Measurements from ENCODE around the gene NASP. TPM values are rescaled to one million over a fixed set of nuclear protein-coding genes. Genes with fewer than 3 reads are reported as not detected.

NASP gene
- total RNA-seq, 4 donors from 2014 or later = 44.3 to 79.7 (median 54.2) TPM

GRCh38 chr1:45550401-45551351, 33.2 kb upstream of the NASP start, which contains the start of gene AKR1A1:
TSS of gene AKR1A1 (plus strand) at chr1:45550826. CDS start at chr1:45561795, 10,969 bp downstream.
- WGBS, 2 donors (ENCODE audit: low coverage in 1 of 2) = 0 to 3% methylated on average over 6 to 9 of the region's 47 CpGs
- TF ChIP-seq EP300 (IDR thresholded peaks at IDR 0.05) (no peak), CTCF (IDR thresholded peaks at IDR 0.05) (peak in 3 of 4 experiments; percentile 28 to 38 (median 38)), POLR2AphosphoS5 (IDR thresholded peaks at IDR 0.05) (peak; percentile 59), POLR2A (IDR thresholded peaks at IDR 0.05) (peak; percentile 19 to 48)
- peaks cover 0 to 32% (median 7%) of the 10 kb centered on the region in 3 donors for H3K4me1 ChIP-seq

GRCh38 chr1:45551684-45552083, 32.2 kb upstream of the NASP start:
- Histone ChIP-seq H3K27me3 (no peaks in the 10 kb centered on the region), H3K27ac (peak overlapping the region in 3 of 4 donors; percentile 87 to 94 (median 87)), H3K36me3 (peaks cover 0 to 35% of the 10 kb centered on the region in 2 donors), H3K4me3 (peak overlapping the region; percentile 72 to 74), H3K4me1 (peaks cover 0 to 32% (median 7%) of the 10 kb centered on the region in 3 donors), H3K9me3 (no peaks in the 10 kb centered on the region)
- 8 to 22% methylated on average over 3 of the region's 3 CpGs for WGBS, 2 donors (ENCODE audit: low coverage in 1 of 2)
- TF ChIP-seq POLR2A (IDR thresholded peaks at IDR 0.05) (no peak), CTCF (IDR thresholded peaks at IDR 0.05) (no peak), POLR2AphosphoS5 (IDR thresholded peaks at IDR 0.05) (no peak), EP300 (IDR thresholded peaks at IDR 0.05) (no peak)
- ATAC-seq = no peak

More at GRCh38 chr1:45550401-45551351, 33.2 kb upstream of the NASP start, which contains the start of gene AKR1A1:
- no peaks in the 10 kb centered on the region for H3K27me3 ChIP-seq
- no peaks in the 10 kb centered on the region for H3K9me3 ChIP-seq
- peak within 1 kb of the TSS; percentile 62 to 94 (median 87) for H3K27ac ChIP-seq
- H3K4me3 ChIP-seq = peak within 1 kb of the TSS; percentile 72 to 74
- H3K36me3 ChIP-seq = peaks cover 0 to 26% of the 10 kb centered on the region in 2 donors
- peak; percentile 97 for ATAC-seq

DNA sequence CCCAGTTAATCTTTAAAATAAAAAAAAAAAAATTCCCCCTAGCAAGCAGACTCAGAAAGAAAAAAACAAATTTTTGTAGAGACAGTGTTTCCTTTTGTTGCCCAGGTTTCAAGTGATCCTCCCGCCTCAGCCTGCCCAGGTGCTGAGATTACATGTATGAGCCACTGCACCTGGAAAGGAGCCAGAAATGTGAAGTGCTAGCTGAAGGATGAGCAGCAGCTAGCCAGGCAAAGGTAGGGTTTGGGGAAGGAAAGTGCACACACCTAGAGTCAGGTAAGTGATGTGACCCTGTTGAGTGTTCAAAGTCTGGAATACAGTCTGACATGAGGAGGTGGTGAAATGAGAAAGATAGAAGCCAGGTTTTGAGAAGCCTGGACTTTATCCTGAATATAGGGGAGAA, 31.5 kb upstream of the NASP start:
- no peaks in the 10 kb centered on the region for H3K9me3 ChIP-seq
- TF ChIP-seq CTCF (IDR thresholded peaks at IDR 0.05) (no peak), POLR2A (IDR thresholded peaks at IDR 0.05) (no peak), POLR2AphosphoS5 (IDR thresholded peaks at IDR 0.05) (no peak), EP300 (IDR thresholded peaks at IDR 0.05) (no peak)

DNA sequence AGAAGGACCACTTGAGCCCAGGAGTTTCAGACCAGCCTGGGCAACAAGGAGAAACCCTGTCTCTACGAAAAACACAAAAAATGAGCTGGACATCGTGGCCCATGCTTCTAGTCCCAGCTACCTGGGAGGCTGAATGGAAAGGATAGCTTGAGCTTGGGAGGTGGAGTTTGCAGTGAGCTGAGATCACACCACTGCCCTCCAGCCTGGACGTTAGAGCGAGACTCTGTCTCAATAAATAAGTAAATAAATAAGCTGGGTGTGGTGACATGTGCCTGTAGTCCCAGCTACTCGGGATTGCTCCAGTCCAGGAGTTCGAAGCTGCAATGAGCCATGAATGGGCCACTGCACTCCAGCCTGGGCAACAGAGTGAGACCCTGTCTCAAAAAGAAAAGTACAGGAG, 29.6 kb upstream of the NASP start:
- Histone ChIP-seq H3K9me3 (no peaks in the 10 kb centered on the region), H3K4me1 (peaks cover 0 to 40% (median 7%) of the 10 kb centered on the region in 3 donors), H3K27ac (no peak overlapping the region), H3K27me3 (no peaks in the 10 kb centered on the region), H3K4me3 (no peak overlapping the region), H3K36me3 (peaks cover 0 to 40% of the 10 kb centered on the region in 2 donors)
- TF ChIP-seq CTCF (IDR thresholded peaks at IDR 0.05) (no peak), POLR2AphosphoS5 (IDR thresholded peaks at IDR 0.05) (no peak), POLR2A (IDR thresholded peaks at IDR 0.05) (no peak), EP300 (IDR thresholded peaks at IDR 0.05) (no peak)
- ATAC-seq = no peak
- WGBS, 2 donors (ENCODE audit: low coverage in 1 of 2) = 40 to 90% methylated on average over 1 to 6 of the region's 6 CpGs

More for the DNA sequence above, 31.5 kb upstream of the NASP start:
- Histone ChIP-seq H3K4me1 (peaks cover 0 to 37% (median 7%) of the 10 kb centered on the region in 3 donors), H3K4me3 (no peak overlapping the region), H3K27me3 (no peaks in the 10 kb centered on the region), H3K36me3 (peaks cover 0 to 38% of the 10 kb centered on the region in 2 donors), H3K27ac (no peak overlapping the region)
- no peak for ATAC-seq
- 89% methylated on average over 1 of the region's 1 CpG; no CpG with 5 or more reads in 1 of the 2 donors for WGBS, 2 donors (ENCODE audit: low coverage in 1 of 2)

Measured in gastroesophageal sphincter (tissue), 4 donors.